HepG2 (cell line): ENCODE measurements around the gene PIEZO1. TPM values are rescaled to one million over a fixed set of nuclear protein-coding genes. Genes with fewer than 3 reads are reported as not detected.

ENCODE experiments used
- KAT2B ChIP-seq: fragments of 150-350 bp; IDR thresholded peaks from 2 replicates; pipeline ENCODE4 v1.6.1; 2014; ENCODE audit warnings: low read depth, low read length, borderline replicate concordance
- MXI1 ChIP-seq: IDR thresholded peaks from 3 replicates; pipeline ENCODE4 v1.6.1; 2012; ENCODE audit warnings: low read depth, low read length, inconsistent platforms, borderline replicate concordance
- NONO ChIP-seq, 2 experiments: fragments of 450-650 bp in 1 of 2; sonication (generic) in 1 of 2; formaldehyde crosslinking in 1 of 2; IDR thresholded peaks in 1 of 2; conservative IDR thresholded peaks in 1 of 2; 2 replicates each; pipeline versions ENCODE4 v1.6.1 to v1.8.0; 2017 to 2022; ENCODE audit warnings: mild to moderate bottlenecking in 1 of 2, missing genetic modification reagents in 1 of 2, moderate library complexity in 1 of 2
- ZNF724P ChIP-seq: sonication (generic); formaldehyde crosslinking; IDR thresholded peaks from 2 replicates; pipeline ENCODE4 v1.8.0; 2022; ENCODE audit warnings: missing genetic modification reagents, borderline replicate concordance
- ZNF816 ChIP-seq: sonication (generic); formaldehyde crosslinking; IDR thresholded peaks from 2 replicates; pipeline ENCODE4 v1.8.0; 2022; ENCODE audit warnings: missing genetic modification reagents, mild to moderate bottlenecking, borderline replicate concordance
- polyA plus RNA-seq, 8 experiments: library from polyadenylated mRNA; depleted of rRNA in 3 of 8; stranded (reverse) in 7 of 8; unstranded in 1 of 8; fragments of >200 nt; fragmentation: Illumina TruSeq in 4 of 8; extraction: Trizol in 4 of 8; gene quantifications; 2 replicates each; pipeline versions ENCODE4 v1.2.1 to v1.2.3, GENCODE V29; 2011 to 2016; ENCODE audit warnings: low read depth in 4 of 8, missing spikeins in 1 of 8, mixed read lengths in 1 of 8; ENCODE audit not compliant: insufficient read depth in 1 of 8
- total RNA-seq, 5 experiments: library from RNA; depleted of rRNA; stranded (reverse); fragments of >200 nt; fragmentation: Illumina TruSeq; extraction: Trizol; gene quantifications; 2 replicates each; pipeline ENCODE4 v1.2.3, GENCODE V29; 2016; ENCODE audit warnings: low read depth in 1 of 5
- TF ChIP-seq, protein P1 (sequence below): sonication (generic); formaldehyde crosslinking; IDR thresholded peaks from 2 replicates; pipeline ENCODE4 v1.4.0; 2020; ENCODE audit warnings: missing genetic modification reagents
- TF ChIP-seq, protein P2 (sequence below): sonication (generic); formaldehyde crosslinking; IDR thresholded peaks from 2 replicates; pipeline ENCODE4 v1.5.0; 2020; ENCODE audit warnings: missing genetic modification reagents, mild to moderate bottlenecking, borderline replicate concordance
- TF ChIP-seq, protein P3 (sequence below): sonication (generic); formaldehyde crosslinking; IDR thresholded peaks from 2 replicates; pipeline ENCODE4 v1.4.0; 2020; ENCODE audit warnings: missing genetic modification reagents
- TF ChIP-seq, protein P4 (sequence below): sonication (generic); formaldehyde crosslinking; IDR thresholded peaks from 2 replicates; pipeline ENCODE4 v1.9.0; 2022; ENCODE audit warnings: low read depth, missing genetic modification reagents
- TF ChIP-seq, protein P5 (sequence below), 2 experiments: fragments of 450-650 bp in 1 of 2; sonication (generic) in 1 of 2; formaldehyde crosslinking in 1 of 2; IDR thresholded peaks; 2 replicates each; pipeline versions ENCODE4 v1.6.1 to v1.8.0; 2016 to 2022; ENCODE audit warnings: antibody characterized with exemption in 1 of 2, mild to moderate bottlenecking in 1 of 2, missing genetic modification reagents in 1 of 2

The PIEZO1 gene
- total and polyA plus RNA-seq, 2 of the 13 experiments (the other 11 are each of a cell fraction or from before 2014, with no cell fraction given): 67.9 to 85.0 TPM

DNA sequence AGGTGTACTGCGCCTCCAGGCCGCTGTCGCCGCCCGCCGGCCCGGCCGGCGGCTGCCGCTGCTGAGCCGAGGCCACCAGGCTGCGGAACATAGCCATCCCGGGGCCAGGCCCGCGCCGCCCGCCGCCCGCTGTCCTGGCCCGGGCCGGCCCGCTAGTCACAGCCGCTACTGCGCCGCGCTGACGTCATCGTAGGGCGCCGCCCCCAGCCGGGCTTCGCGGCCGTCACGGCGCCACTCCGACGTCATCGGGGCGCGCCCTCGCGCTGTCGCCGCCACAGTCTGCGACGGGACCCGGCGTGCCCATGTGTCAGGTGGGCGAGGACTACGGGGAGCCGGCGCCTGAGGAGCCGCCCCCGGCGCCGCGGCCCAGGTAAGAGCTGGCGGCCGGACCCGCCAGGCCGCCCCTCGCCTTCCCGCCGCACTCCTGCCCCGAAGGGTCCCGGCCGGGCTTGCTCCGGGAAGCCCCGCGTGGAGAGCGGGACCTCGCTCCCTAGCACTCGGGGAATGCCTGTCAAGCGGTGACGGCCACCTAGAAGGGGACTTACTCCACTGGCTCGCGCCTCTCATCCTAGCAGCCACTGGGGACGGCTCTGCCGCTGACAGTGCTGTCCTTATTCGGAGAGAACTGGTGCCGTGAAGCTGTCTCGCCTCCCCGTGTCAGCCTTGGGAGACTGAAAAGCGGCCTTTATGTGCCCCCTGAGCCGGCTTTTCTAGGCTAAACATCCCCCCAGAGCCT is 78.6 kb downstream of the PIEZO1 start, which contains the start of the genes CTU2 and RNF166 (continued):
- TF ChIP-seq, protein P1, sequence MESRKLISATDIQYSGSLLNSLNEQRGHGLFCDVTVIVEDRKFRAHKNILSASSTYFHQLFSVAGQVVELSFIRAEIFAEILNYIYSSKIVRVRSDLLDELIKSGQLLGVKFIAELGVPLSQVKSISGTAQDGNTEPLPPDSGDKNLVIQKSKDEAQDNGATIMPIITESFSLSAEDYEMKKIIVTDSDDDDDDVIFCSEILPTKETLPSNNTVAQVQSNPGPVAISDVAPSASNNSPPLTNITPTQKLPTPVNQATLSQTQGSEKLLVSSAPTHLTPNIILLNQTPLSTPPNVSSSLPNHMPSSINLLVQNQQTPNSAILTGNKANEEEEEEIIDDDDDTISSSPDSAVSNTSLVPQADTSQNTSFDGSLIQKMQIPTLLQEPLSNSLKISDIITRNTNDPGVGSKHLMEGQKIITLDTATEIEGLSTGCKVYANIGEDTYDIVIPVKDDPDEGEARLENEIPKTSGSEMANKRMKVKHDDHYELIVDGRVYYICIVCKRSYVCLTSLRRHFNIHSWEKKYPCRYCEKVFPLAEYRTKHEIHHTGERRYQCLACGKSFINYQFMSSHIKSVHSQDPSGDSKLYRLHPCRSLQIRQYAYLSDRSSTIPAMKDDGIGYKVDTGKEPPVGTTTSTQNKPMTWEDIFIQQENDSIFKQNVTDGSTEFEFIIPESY (CRISPR knock-in tag): peak; percentile 58
- TF ChIP-seq NONO (IDR thresholded peaks at IDR 0.05) (no peak), NONO (CRISPR knock-in tag; conservative IDR thresholded peaks at IDR 0.05) (peak; percentile 84), ZNF724P (CRISPR knock-in tag) (peak; percentile 85; the same call in 1 of the 2 replicates), ZNF816 (CRISPR knock-in tag) (no peak; the same call in 1 of the 2 replicates), KAT2B (no peak), MXI1 (peak; percentile 100)
- TF ChIP-seq, protein P2, sequence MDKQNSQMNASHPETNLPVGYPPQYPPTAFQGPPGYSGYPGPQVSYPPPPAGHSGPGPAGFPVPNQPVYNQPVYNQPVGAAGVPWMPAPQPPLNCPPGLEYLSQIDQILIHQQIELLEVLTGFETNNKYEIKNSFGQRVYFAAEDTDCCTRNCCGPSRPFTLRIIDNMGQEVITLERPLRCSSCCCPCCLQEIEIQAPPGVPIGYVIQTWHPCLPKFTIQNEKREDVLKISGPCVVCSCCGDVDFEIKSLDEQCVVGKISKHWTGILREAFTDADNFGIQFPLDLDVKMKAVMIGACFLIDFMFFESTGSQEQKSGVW: no peak
- TF ChIP-seq, protein P3, sequence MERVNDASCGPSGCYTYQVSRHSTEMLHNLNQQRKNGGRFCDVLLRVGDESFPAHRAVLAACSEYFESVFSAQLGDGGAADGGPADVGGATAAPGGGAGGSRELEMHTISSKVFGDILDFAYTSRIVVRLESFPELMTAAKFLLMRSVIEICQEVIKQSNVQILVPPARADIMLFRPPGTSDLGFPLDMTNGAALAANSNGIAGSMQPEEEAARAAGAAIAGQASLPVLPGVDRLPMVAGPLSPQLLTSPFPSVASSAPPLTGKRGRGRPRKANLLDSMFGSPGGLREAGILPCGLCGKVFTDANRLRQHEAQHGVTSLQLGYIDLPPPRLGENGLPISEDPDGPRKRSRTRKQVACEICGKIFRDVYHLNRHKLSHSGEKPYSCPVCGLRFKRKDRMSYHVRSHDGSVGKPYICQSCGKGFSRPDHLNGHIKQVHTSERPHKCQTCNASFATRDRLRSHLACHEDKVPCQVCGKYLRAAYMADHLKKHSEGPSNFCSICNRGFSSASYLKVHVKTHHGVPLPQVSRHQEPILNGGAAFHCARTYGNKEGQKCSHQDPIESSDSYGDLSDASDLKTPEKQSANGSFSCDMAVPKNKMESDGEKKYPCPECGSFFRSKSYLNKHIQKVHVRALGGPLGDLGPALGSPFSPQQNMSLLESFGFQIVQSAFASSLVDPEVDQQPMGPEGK (CRISPR knock-in tag): peak; percentile 73
- TF ChIP-seq, protein P4, sequence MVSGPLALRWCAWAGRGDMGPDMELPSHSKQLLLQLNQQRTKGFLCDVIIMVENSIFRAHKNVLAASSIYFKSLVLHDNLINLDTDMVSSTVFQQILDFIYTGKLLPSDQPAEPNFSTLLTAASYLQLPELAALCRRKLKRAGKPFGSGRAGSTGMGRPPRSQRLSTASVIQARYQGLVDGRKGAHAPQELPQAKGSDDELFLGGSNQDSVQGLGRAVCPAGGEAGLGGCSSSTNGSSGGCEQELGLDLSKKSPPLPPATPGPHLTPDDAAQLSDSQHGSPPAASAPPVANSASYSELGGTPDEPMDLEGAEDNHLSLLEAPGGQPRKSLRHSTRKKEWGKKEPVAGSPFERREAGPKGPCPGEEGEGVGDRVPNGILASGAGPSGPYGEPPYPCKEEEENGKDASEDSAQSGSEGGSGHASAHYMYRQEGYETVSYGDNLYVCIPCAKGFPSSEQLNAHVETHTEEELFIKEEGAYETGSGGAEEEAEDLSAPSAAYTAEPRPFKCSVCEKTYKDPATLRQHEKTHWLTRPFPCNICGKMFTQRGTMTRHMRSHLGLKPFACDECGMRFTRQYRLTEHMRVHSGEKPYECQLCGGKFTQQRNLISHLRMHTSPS (CRISPR knock-in tag): no peak; the same call in 1 of the 2 replicates
- TF ChIP-seq, protein P5, sequence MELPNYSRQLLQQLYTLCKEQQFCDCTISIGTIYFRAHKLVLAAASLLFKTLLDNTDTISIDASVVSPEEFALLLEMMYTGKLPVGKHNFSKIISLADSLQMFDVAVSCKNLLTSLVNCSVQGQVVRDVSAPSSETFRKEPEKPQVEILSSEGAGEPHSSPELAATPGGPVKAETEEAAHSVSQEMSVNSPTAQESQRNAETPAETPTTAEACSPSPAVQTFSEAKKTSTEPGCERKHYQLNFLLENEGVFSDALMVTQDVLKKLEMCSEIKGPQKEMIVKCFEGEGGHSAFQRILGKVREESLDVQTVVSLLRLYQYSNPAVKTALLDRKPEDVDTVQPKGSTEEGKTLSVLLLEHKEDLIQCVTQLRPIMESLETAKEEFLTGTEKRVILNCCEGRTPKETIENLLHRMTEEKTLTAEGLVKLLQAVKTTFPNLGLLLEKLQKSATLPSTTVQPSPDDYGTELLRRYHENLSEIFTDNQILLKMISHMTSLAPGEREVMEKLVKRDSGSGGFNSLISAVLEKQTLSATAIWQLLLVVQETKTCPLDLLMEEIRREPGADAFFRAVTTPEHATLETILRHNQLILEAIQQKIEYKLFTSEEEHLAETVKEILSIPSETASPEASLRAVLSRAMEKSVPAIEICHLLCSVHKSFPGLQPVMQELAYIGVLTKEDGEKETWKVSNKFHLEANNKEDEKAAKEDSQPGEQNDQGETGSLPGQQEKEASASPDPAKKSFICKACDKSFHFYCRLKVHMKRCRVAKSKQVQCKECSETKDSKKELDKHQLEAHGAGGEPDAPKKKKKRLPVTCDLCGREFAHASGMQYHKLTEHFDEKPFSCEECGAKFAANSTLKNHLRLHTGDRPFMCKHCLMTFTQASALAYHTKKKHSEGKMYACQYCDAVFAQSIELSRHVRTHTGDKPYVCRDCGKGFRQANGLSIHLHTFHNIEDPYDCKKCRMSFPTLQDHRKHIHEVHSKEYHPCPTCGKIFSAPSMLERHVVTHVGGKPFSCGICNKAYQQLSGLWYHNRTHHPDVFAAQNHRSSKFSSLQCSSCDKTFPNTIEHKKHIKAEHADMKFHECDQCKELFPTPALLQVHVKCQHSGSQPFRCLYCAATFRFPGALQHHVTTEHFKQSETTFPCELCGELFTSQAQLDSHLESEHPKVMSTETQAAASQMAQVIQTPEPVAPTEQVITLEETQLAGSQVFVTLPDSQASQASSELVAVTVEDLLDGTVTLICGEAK (IDR thresholded peaks at IDR 0.05): no peak
- TF ChIP-seq, protein P5 (CRISPR knock-in tag; IDR thresholded peaks at IDR 0.05): peak; percentile 79
